Neuronal stem cell (in vitro differentiated cells): ENCODE measurements around the gene TCIRG1. TPM values are rescaled to one million over a fixed set of nuclear protein-coding genes. Genes with fewer than 3 reads are reported as not detected.

ENCODE experiments used
- DNase-seq: peaks from one replicate; pipeline ENCODE4 v3.0.0-alpha.2; 2013; ENCODE audit warnings: low spot score
- H2AFZ ChIP-seq: one replicate; pipeline ENCODE4 v1.6.1; 2013; ENCODE audit warnings: mild to moderate bottlenecking, low read length, inconsistent platforms
- H2AK5ac ChIP-seq: 2 replicates; pipeline ENCODE4 v1.6.1; 2013; ENCODE audit warnings: low read depth, mild to moderate bottlenecking, inconsistent platforms, low read length, moderate library complexity, mixed read lengths
- H2BK120ac ChIP-seq: 2 replicates; pipeline ENCODE4 v1.6.1; 2013; ENCODE audit warnings: low read depth, mild to moderate bottlenecking, inconsistent platforms, low read length, moderate library complexity, mixed read lengths
- H2BK12ac ChIP-seq: one replicate; pipeline ENCODE4 v1.6.1; 2013; ENCODE audit warnings: low read length, inconsistent platforms
- H2BK15ac ChIP-seq: 2 replicates; pipeline ENCODE4 v1.6.1; 2013; ENCODE audit warnings: mild to moderate bottlenecking, low read length, inconsistent platforms, mixed read lengths
- H2BK5ac ChIP-seq: one replicate; pipeline ENCODE4 v1.6.1; 2013; ENCODE audit warnings: inconsistent platforms, mild to moderate bottlenecking, low read length, moderate library complexity
- H3K14ac ChIP-seq: one replicate; pipeline ENCODE4 v1.6.1; 2013; ENCODE audit warnings: low read length, inconsistent platforms
- H3K18ac ChIP-seq: 2 replicates; pipeline ENCODE4 v1.6.1; 2013; ENCODE audit warnings: low read length, inconsistent platforms
- H3K23ac ChIP-seq: 2 replicates; pipeline ENCODE4 v1.6.1; 2013; ENCODE audit warnings: low read depth, mild to moderate bottlenecking, mixed read lengths, low read length, inconsistent platforms; ENCODE audit not compliant: poor library complexity
- H3K27ac ChIP-seq: replicated peaks from 3 replicates; pipeline ENCODE4 v1.5.1; 2013; ENCODE audit warnings: low read length, inconsistent platforms
- H3K27me3 ChIP-seq, 3 experiments: 2 replicates each; pipeline ENCODE4 v1.6.1; 2013; ENCODE audit warnings: low read length in 3 of 3, mild to moderate bottlenecking in 2 of 3, inconsistent platforms in 1 of 3, low read depth in 1 of 3, mixed read lengths in 1 of 3, moderate library complexity in 1 of 3; ENCODE audit not compliant: control insufficient read depth in 3 of 3, insufficient read depth in 3 of 3
- H3K36me3 ChIP-seq, 2 donors: replicated peaks in 1 of 2; 2 replicates each; pipeline ENCODE4 v1.6.1; 2013; ENCODE audit warnings: low read length in 2 of 2; ENCODE audit not compliant: control insufficient read depth in 2 of 2, insufficient read depth in 2 of 2
- H3K4ac ChIP-seq: 2 replicates; pipeline ENCODE4 v1.6.1; 2013; ENCODE audit warnings: inconsistent platforms, mild to moderate bottlenecking, low read length, moderate library complexity
- H3K4me1 ChIP-seq, 2 donors: 1 replicate in 1 of 2; 2 replicates in 1 of 2; pipeline ENCODE4 v1.6.1; 2013; ENCODE audit warnings: low read length in 2 of 2, low read depth in 1 of 2; ENCODE audit not compliant: control insufficient read depth in 2 of 2, insufficient read depth in 1 of 2
- H3K4me2 ChIP-seq: one replicate; pipeline ENCODE4 v1.6.1; 2013; ENCODE audit warnings: mild to moderate bottlenecking, low read length, inconsistent platforms; ENCODE audit not compliant: insufficient read depth, poor library complexity, severe bottlenecking
- H3K4me3 ChIP-seq, 2 donors: 2 replicates each; pipeline ENCODE4 v1.5.1; 2013; ENCODE audit warnings: low read length in 2 of 2, mild to moderate bottlenecking in 2 of 2, inconsistent platforms in 1 of 2, moderate library complexity in 1 of 2
- H3K79me1 ChIP-seq: one replicate; pipeline ENCODE4 v1.6.1; 2013; ENCODE audit warnings: low read depth, mild to moderate bottlenecking, inconsistent platforms, low read length, moderate library complexity
- H3K9ac ChIP-seq: one replicate; pipeline ENCODE4 v1.6.1; 2013; ENCODE audit warnings: mild to moderate bottlenecking, low read depth, low read length, inconsistent platforms; ENCODE audit not compliant: poor library complexity
- H3K9me3 ChIP-seq, 2 donors: replicated peaks in 1 of 2; 2 replicates each; pipeline versions ENCODE3 to v1.6.1; 2013; ENCODE audit warnings: low read length in 2 of 2, mild to moderate bottlenecking in 2 of 2, inconsistent platforms in 1 of 2, low read depth in 1 of 2, mixed read lengths in 1 of 2, moderate library complexity in 1 of 2; ENCODE audit not compliant: control insufficient read depth in 2 of 2, insufficient read depth in 1 of 2
- H4K8ac ChIP-seq: one replicate; pipeline ENCODE4 v1.6.1; 2013; ENCODE audit warnings: low read depth, mild to moderate bottlenecking, inconsistent platforms, low read length, moderate library complexity
- H4K91ac ChIP-seq: one replicate; pipeline ENCODE4 v1.6.1; 2013; ENCODE audit warnings: low read length, low read depth, mild to moderate bottlenecking, inconsistent platforms; ENCODE audit not compliant: poor library complexity
- WGBS, 2 donors: extraction: QIAGEN DNeasy Blood & Tissue Kit; methylation state at CpG; one replicate each; pipeline ENCODE4 v1.1.7; 2013; ENCODE audit warnings: missing lambda C conversion rate in 2 of 2, mixed read lengths in 1 of 2; ENCODE audit not compliant: insufficient read length in 2 of 2, insufficient replicate concordance in 1 of 2; ENCODE audit errors: extremely low coverage in 2 of 2; 5-methylcytosine and 5-hydroxymethylcytosine counted together
- small RNA-seq: library from polyadenylated mRNA; stranded (forward); fragments of <200 nt; extraction: miRNeasy Mini kit (QIAGEN cat#:217004); gene quantifications from one replicate; pipeline ENCODE3, GENCODE V24; 2013; ENCODE audit not compliant: insufficient read depth

The TCIRG1 gene

GRCh38 chr11:68099057-68099456, 60.2 kb downstream of the TCIRG1 start:
- peaks cover 2 to 22% of the 10 kb centered on the region in 2 donors for H3K36me3 ChIP-seq
- H3K9me3 ChIP-seq: peaks cover 0 to 18% of the 10 kb centered on the region in 2 donors
- no peak overlapping the region for H2AFZ ChIP-seq
- H2BK12ac ChIP-seq: no peak overlapping the region
- no peaks in the 10 kb centered on the region for H3K27me3 ChIP-seq
- no peak for DNase-seq
- no peak overlapping the region for H3K14ac ChIP-seq
- no peaks in the 10 kb centered on the region for H3K4me1 ChIP-seq
- H3K79me1 ChIP-seq: no peaks in the 10 kb centered on the region
- no peak overlapping the region for H2BK120ac ChIP-seq
- no peak overlapping the region for H4K91ac ChIP-seq
- no peak overlapping the region for H2BK15ac ChIP-seq
- H3K9ac ChIP-seq: no peak overlapping the region
- no peak overlapping the region for H4K8ac ChIP-seq
- no peak overlapping the region for H3K4me2 ChIP-seq
- H3K4me3 ChIP-seq: no peak overlapping the region
- H3K4ac ChIP-seq: no peak overlapping the region
- H3K23ac ChIP-seq: no peak overlapping the region
- no peak overlapping the region for H3K27ac ChIP-seq
- H3K18ac ChIP-seq: no peak overlapping the region
- H2AK5ac ChIP-seq: no peak overlapping the region
- H2BK5ac ChIP-seq: no peak overlapping the region

DNA sequence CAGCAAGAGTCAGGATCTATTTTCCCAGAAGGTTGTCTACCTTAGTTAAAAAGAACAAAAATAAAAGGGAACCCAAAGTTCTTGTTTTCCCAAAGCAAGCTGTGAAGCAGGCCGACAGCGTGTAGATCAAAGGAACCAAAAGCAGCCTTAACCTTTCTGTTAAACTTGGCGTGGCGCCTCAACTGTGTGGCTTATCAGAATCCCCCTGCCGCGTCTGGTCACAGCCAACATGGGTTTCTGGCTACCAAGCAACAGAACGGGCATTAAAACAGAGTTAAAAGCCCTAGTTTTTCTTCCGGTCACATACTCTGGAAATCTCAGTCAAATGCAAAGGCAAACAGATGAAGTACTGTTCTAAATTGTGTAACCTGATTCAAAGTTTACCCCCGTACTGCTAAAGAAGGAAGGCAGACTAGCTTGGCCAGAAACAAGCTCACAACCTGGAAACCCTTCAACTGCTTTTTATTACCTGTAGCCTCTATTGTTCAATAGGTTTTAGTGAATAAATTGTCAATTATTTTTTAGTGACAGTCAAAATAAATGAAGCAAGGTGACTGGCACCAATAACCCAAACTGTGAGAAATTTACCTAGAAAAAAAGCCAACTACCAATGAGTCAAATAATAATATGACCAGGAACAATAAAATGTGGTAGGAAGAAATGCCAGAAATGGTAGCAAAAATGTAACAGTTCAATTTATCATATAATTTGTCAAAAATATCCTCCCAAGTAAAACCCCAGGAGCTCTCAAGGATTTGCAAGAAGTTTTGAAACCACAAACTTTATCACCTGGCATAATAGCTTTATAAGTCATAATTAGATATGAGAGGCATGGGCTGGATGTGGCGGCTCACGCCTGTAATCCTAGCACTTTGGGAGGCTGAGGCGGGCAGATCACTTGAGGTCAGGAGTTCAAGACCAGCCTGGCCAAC, 60.9 kb downstream of the TCIRG1 start:
- Histone ChIP-seq H4K8ac (no peak overlapping the region), H3K79me1 (no peaks in the 10 kb centered on the region), H2BK15ac (no peak overlapping the region), H3K4me2 (no peak overlapping the region), H3K23ac (no peak overlapping the region), H4K91ac (no peak overlapping the region), H3K4me1 (no peaks in the 10 kb centered on the region), H2AK5ac (no peak overlapping the region), H3K9ac (no peak overlapping the region), H2BK12ac (no peak overlapping the region), H2AFZ (no peak overlapping the region), H3K4ac (no peak overlapping the region), H3K14ac (no peak overlapping the region), H3K27me3 (no peaks in the 10 kb centered on the region), H2BK5ac (no peak overlapping the region), H3K36me3 (peaks cover 0 to 15% of the 10 kb centered on the region in 2 donors), H3K9me3 (peaks cover 0 to 18% of the 10 kb centered on the region in 2 donors), H3K18ac (no peak overlapping the region), H3K4me3 (no peak overlapping the region), H2BK120ac (no peak overlapping the region), H3K27ac (no peak overlapping the region)
- no peak for DNase-seq
- no CpG with 5 or more reads among the region's 12 CpGs for WGBS, 2 donors

Small RNA genes lying within 50 kb of the gene (small RNA-seq; reads per million reads assigned to genes)
- gene MIR6753: not detected
